D721Med (cell line): ENCODE results near the gene TET3.

ENCODE experiments used
- DNase-seq: peaks from one replicate; pipeline ENCODE4 v3.0.0; 2011; ENCODE audit warnings: low spot score; ENCODE audit not compliant: insufficient read length
- FAIRE-seq: peaks from 2 replicates; lab custom pipeline; 2011; peaks lifted over from hg19 to GRCh38; lab: Jason Lieb, UNC
- TF ChIP-seq, protein P1 (sequence below): IDR thresholded peaks from 2 replicates; pipeline ENCODE4 v1.5.1; 2012; ENCODE audit warnings: mild to moderate bottlenecking, control low read depth; ENCODE audit not compliant: insufficient read depth; ENCODE audit errors: missing control alignments

The TET3 gene

DNA sequence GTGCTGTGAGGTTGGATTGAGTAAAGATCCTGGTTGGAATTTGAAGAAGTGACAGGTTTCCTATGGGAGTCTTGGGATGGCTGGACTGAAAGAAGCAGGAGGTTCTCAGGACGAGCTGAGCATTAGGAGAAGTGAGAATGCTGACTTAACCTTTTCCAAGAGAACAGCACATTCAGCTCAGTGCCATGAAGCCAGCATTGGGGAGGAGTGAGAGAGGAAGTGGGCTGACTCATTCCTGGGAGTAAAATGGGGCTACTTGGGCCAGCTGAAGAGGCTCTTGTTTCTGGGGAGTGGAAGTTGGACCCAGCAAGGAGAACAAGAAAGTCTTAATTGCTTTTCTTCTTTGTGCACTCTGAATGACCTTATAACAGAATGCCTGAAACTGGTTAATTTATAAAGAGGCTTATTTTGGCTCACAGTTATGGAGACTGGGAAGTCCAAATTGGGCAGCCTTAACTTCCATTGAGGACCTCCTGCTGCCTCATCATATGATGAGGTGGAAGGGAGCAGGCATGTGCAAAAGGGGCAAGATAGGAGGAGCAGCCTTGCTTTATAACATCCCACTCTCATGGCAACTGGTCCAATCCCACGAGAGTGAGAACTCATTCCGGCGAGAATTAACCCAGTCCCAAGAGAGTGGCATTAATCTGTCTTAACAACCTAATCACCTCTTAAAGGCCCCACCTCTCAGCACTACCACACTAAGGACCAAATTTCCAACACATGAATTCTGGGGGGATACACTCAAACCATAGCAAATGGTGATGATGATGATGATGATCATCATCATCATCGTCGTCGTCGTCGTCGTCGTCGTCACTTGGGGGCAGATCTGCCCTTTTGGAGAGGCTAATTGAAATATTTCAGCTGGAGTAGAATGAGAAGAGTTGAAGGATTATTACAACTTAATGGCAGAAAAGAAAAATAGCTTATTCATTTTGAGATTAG is 31.9 kb upstream of the TET3 start:
- DNase-seq (peak; percentile 41), FAIRE-seq (no peak)
- TF ChIP-seq, protein P1, sequence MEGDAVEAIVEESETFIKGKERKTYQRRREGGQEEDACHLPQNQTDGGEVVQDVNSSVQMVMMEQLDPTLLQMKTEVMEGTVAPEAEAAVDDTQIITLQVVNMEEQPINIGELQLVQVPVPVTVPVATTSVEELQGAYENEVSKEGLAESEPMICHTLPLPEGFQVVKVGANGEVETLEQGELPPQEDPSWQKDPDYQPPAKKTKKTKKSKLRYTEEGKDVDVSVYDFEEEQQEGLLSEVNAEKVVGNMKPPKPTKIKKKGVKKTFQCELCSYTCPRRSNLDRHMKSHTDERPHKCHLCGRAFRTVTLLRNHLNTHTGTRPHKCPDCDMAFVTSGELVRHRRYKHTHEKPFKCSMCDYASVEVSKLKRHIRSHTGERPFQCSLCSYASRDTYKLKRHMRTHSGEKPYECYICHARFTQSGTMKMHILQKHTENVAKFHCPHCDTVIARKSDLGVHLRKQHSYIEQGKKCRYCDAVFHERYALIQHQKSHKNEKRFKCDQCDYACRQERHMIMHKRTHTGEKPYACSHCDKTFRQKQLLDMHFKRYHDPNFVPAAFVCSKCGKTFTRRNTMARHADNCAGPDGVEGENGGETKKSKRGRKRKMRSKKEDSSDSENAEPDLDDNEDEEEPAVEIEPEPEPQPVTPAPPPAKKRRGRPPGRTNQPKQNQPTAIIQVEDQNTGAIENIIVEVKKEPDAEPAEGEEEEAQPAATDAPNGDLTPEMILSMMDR: no peak

DNA sequence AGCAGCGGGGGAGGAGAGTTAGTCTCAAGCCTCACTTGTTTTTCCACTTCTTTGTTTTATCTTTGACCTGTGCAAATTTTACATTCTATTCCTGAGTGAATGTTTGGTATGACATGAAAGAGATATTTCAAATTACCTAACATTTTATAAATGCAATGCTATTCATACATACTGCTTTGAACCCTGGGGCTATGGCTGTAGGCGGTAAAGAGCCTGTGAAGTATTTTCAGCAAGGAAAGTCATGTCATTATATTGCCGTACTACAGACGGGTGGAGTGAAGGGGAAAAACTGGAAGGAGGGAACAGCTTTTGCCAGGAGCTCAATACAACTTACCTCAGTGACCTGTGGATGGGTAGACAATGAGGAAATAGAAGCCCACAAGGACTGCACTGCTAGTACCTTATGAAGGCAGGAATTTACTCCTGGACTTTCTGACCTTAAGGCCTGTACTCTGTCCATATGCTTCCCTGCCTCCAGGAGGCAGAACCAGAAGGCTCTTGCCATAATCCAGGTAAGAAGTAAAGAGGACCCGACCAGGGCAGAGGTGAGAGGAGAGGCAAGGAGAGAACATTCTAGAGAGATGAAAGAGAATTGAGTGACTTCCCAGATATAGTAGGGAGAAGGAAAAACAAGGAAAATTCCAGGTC is 28.4 kb upstream of the TET3 start:
- TF ChIP-seq, protein P1: no peak
- DNase-seq (no peak), FAIRE-seq (no peak)

DNA sequence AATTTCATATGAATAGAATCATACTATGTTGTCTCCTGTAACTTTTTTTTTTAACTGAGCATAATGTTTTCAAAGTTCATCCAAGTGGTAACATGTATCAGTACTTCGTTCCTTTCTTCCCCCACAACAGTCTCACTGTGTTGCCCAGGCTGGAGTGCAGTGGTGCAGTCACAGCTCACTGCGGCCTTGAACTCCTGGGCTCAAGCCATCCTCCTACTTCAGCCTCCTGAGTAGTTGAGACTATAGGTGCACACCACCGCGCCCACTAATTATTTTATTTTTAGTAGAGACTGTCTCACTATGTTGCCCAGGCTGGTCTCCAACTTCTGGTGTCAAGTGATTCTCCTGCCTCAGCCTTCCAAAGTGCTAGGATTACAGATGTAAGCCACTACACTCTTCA is 23.4 kb upstream of the TET3 start:
- TF ChIP-seq, protein P1: no peak
- DNase-seq (no peak), FAIRE-seq (no peak)

DNA sequence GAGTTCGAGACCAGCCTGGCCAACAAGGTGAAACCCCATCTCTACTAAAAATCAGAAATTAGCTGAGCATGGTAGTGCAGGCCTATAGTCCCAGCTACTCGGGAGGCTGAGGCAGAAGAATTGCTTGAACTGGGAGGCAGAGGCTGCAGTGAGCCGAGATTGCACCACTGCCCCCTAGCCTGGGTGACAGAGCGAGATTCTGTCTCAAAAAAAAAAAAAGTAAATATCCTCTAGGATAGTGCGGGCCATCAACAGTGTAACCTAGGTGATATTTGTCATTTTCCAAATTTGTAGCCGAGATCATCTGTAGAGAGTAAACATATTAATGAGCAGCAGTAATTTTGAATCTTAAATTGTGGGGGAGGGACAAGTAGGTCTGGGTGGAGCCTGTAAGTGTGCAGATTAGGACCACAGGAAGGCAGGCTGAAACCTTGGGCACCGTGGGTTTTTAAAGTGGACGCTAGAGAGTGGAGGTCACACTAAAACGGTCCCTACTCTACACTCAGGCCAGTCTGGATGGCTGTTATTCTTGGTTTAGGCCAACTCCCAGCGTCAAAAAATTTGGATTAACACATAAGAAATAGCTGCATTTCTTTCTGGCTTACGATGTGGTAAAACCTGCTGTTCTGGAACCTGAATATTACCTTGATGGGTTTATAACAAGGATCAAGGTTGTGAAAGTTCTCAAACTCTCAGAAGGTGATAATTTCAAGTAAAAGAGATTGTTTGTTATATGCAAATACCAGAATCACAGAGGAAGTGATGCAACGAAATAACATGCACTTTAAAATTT is 22.7 kb upstream of the TET3 start:
- DNase-seq (no peak), FAIRE-seq (no peak)
- TF ChIP-seq, protein P1: no peak

DNA sequence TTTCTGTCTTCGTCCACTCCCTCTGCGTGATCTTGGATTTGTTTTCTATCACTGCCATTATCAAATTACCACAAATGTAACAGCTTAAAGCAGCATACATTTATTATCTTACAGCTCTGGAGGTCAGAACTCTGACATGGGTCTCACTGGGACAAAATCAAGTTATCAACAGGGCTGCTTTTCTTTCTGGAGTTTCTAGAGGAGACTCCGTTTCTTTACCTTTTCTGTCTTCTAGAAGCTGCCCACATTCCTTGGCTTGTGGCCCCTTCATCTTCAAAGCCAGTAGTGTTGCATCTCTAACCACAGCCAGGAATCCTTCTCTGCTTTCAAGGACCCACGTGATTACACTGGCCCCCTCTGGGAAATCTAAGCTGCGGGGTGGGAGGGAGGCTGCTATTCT is 21.9 kb upstream of the TET3 start:
- FAIRE-seq (no peak), DNase-seq (no peak)
- TF ChIP-seq, protein P1: no peak

DNA sequence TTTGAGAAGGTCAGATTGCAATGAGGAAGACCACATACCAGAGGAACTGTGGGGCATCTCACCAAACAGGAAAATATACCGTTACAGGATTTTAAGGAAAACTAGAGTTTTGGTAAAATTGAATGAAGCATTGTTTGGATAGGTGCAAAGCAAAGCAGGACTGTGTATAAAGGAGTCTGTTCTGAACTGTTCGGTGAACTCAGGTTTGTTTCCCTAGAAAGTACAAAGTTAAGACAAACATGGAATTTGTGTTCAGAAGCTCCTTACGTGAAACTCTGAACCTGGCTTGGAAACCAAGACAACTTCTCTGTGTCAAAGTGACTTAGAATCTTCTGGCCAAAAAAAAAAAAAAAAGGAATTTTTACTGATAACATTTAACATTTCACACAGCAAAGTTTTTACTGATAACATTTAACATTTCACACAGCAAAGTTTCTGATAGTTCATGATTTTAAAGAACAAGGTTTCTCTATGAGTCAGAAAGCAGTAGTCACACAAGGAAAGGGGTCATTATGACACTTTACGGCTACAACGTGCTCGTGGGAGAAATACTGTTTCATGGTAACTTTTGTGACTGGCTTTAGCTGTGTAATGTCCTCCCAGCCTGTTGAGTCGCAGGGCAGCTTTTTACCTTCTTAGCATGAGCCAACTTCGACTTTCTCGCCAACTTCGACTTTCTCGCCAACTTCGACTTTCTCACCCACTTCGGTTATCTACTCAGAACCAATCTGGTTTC is 21.2 kb upstream of the TET3 start:
- TF ChIP-seq, protein P1: no peak
- no peak for DNase-seq
- FAIRE-seq: no peak
